HepG2 (cell line): ENCODE measurements around the gene ANKRD65. TPM values are rescaled to one million over a fixed set of nuclear protein-coding genes. Genes with fewer than 3 reads are reported as not detected.

Source experiments
- MAFF ChIP-seq: IDR thresholded peaks from 2 replicates; pipeline ENCODE4 v1.6.1; 2011; ENCODE audit warnings: low read depth, low read length, improper control_type of control experiment
- SATB2 ChIP-seq: sonication (generic); formaldehyde crosslinking; IDR thresholded peaks from 2 replicates; pipeline ENCODE4 v1.5.0; 2020; ENCODE audit warnings: missing genetic modification reagents
- ZBTB2 ChIP-seq: sonication (generic); formaldehyde crosslinking; IDR thresholded peaks from 2 replicates; pipeline ENCODE4 v1.8.0; 2022; ENCODE audit warnings: low read depth, missing genetic modification reagents
- ZFP90 ChIP-seq: sonication (generic); formaldehyde crosslinking; IDR thresholded peaks from 2 replicates; pipeline ENCODE4 v1.8.0; 2022; ENCODE audit warnings: missing genetic modification reagents, mild to moderate bottlenecking, inconsistent platforms, borderline replicate concordance
- polyA plus RNA-seq, 8 experiments: library from polyadenylated mRNA; depleted of rRNA in 3 of 8; stranded (reverse) in 7 of 8; unstranded in 1 of 8; fragments of >200 nt; fragmentation: Illumina TruSeq in 4 of 8; extraction: Trizol in 4 of 8; gene quantifications; 2 replicates each; pipeline versions ENCODE4 v1.2.1 to v1.2.3, GENCODE V29; 2011 to 2016; ENCODE audit warnings: low read depth in 4 of 8, missing spikeins in 1 of 8, mixed read lengths in 1 of 8; ENCODE audit not compliant: insufficient read depth in 1 of 8
- total RNA-seq, 5 experiments: library from RNA; depleted of rRNA; stranded (reverse); fragments of >200 nt; fragmentation: Illumina TruSeq; extraction: Trizol; gene quantifications; 2 replicates each; pipeline ENCODE4 v1.2.3, GENCODE V29; 2016; ENCODE audit warnings: low read depth in 1 of 5
- TF ChIP-seq, protein P1 (sequence below): sonication (generic); formaldehyde crosslinking; IDR thresholded peaks from 2 replicates; pipeline ENCODE4 v1.4.0; 2020; ENCODE audit warnings: missing genetic modification reagents, borderline replicate concordance
- TF ChIP-seq, protein P2 (sequence below): fragments of 450-650 bp; IDR thresholded peaks from 2 replicates; pipeline ENCODE4 v1.6.1; 2016

The ANKRD65 gene
- total and polyA plus RNA-seq, 2 of the 13 experiments (the other 11 are each of a cell fraction or from before 2014, with no cell fraction given), result 12.1 to 30.1 TPM

- TF ChIP-seq, protein P1, sequence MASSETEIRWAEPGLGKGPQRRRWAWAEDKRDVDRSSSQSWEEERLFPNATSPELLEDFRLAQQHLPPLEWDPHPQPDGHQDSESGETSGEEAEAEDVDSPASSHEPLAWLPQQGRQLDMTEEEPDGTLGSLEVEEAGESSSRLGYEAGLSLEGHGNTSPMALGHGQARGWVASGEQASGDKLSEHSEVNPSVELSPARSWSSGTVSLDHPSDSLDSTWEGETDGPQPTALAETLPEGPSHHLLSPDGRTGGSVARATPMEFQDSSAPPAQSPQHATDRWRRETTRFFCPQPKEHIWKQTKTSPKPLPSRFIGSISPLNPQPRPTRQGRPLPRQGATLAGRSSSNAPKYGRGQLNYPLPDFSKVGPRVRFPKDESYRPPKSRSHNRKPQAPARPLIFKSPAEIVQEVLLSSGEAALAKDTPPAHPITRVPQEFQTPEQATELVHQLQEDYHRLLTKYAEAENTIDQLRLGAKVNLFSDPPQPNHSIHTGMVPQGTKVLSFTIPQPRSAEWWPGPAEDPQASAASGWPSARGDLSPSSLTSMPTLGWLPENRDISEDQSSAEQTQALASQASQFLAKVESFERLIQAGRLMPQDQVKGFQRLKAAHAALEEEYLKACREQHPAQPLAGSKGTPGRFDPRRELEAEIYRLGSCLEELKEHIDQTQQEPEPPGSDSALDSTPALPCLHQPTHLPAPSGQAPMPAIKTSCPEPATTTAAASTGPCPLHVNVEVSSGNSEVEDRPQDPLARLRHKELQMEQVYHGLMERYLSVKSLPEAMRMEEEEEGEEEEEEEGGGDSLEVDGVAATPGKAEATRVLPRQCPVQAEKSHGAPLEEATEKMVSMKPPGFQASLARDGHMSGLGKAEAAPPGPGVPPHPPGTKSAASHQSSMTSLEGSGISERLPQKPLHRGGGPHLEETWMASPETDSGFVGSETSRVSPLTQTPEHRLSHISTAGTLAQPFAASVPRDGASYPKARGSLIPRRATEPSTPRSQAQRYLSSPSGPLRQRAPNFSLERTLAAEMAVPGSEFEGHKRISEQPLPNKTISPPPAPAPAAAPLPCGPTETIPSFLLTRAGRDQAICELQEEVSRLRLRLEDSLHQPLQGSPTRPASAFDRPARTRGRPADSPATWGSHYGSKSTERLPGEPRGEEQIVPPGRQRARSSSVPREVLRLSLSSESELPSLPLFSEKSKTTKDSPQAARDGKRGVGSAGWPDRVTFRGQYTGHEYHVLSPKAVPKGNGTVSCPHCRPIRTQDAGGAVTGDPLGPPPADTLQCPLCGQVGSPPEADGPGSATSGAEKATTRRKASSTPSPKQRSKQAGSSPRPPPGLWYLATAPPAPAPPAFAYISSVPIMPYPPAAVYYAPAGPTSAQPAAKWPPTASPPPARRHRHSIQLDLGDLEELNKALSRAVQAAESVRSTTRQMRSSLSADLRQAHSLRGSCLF (CRISPR knock-in tag), result no peak
- TF ChIP-seq MAFF (no peak), ZBTB2 (CRISPR knock-in tag) (no peak), SATB2 (CRISPR knock-in tag) (no peak), ZFP90 (no peak)
- TF ChIP-seq, protein P2, sequence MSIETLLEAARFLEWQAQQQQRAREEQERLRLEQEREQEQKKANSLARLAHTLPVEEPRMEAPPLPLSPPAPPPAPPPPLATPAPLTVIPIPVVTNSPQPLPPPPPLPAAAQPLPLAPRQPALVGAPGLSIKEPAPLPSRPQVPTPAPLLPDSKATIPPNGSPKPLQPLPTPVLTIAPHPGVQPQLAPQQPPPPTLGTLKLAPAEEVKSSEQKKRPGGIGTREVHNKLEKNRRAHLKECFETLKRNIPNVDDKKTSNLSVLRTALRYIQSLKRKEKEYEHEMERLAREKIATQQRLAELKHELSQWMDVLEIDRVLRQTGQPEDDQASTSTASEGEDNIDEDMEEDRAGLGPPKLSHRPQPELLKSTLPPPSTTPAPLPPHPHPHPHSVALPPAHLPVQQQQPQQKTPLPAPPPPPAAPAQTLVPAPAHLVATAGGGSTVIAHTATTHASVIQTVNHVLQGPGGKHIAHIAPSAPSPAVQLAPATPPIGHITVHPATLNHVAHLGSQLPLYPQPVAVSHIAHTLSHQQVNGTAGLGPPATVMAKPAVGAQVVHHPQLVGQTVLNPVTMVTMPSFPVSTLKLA, result no peak
- TF ChIP-seq, all 625 proteins: peak for 0
Measured at GRCh38 chr1:1394116-1394515, 27.0 kb downstream of the ANKRD65 start (continued).
